CD4-positive, alpha-beta T cell treated with Interleukin-12 subunit alpha and Interleukin-12 subunit beta, for 1 hour (primary cell): ENCODE data around the gene LPAR1.

Experiments used
- DNase-seq: peaks from one replicate; pipeline ENCODE4 v3.0.0-alpha.2; 2020

Gene LPAR1

DNA sequence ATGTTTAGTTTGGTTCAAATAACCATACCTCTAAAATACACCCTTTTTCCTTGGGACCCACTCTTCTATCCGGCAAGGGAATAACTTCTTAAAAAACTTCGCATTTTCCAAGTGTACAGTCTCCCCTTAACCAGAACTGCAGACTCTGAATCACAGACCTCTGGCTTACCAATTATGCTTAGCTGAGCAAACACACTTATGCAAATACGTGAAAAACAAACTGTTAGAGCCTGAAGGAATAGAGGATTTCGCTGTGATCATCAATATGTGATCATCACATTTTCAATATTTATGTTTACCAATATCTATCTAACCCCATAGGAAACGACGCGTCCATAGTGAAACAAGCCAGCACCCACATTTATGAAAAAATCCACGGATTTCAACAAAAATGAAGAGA lies 1.3 kb downstream of the LPAR1 start:
- DNase-seq = no peak

DNA sequence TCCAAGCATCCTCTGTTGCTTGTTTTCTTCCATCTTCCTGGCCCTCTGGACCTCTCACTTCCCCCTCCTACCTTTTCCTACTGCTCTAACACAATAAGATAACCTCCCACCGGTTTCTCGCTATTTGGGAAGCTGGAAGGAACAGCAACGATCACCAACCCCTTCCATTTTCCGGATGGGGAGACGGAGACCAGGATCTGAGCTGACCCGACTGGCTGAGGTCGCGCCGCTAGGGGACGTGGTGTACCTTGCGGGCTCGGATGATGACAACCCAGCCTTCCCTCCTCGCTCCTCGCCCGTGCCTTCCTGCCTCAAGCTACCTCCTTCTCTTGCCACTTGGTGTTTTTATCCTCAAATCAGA lies 1.9 kb downstream of the LPAR1 start:
- DNase-seq = no peak

GRCh38 chr9:111035543-111036428 lies 2.5 kb downstream of the LPAR1 start:
- no peak for DNase-seq

- DNase-seq = no peak
Measured at GRCh38 chr9:111034898-111035539, 3.3 kb downstream of the LPAR1 start.

DNA sequence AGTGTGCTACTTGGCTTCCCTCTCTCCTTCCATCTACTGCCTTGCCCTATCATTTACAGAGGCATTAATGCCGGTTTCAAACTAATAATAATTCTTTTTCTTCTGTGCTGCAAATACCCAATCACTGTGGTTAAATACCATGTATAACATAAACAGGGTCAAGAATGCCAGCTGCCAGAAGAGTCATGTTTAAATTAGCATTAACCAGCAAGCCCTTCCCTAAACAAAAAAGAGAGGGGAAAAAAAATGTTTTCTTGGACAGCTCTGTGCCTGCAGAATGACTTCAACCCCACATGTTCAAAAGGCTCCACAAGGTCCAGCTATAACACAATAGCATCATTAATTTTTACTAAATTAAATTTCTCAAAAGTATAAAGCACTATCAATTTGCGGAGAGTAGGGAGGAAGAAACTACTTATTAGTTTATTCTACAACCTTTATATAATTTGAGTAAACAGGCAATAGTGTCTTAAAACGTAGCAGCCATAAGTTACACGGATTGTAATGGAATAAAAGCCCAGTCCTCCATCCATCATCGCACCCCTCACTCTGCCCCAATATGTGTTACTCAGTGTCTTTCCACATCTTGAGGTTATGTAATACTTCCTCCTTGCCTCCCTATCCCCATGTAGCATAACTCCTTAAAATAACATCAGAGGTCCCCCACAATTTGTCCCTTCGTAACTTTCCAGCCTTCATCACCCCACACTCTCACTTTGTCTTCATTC lies 3.9 kb downstream of the LPAR1 start:
- no peak for DNase-seq

DNA sequence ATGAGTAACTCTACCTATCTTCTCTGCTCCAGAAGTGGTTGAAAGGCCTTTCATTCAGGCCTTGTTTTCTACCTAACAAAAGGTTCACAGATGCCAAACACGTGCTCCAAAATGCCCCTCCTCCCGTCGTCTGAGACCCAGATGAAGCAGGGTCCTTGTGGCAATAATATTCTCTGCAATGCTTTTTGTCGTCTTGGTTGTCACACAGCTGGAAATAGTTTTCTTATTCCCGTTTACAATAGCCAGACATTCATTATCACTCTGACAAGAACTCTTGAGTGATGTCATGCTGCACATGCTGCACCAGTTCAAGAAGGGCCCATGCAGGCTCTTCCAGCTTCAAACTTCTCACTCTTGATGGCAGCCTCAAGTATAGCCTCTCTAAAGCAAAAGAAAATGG lies 7.8 kb downstream of the LPAR1 start:
- DNase-seq = no peak

GRCh38 chr9:111029260-111029659 lies 9.0 kb downstream of the LPAR1 start:
- DNase-seq = no peak

DNA sequence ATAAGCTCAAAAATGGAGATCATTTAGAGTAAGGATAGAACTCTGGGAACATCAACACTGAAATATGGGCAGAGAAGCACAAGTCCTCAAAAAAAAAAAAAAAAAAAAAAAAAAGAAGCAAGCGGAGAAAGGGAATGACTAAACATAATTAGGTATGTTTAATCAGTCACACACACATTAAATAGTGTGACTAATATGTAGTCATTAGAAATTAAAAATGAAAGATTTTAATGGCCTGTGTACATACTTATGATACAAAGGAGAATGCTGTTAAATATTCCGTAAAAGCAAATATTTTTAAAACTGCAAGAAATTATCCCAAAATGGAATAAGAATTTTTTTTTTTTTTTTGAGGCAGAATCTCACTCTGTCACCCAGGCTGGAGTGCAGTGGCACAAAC lies 10.5 kb downstream of the LPAR1 start:
- DNase-seq = no peak

DNA sequence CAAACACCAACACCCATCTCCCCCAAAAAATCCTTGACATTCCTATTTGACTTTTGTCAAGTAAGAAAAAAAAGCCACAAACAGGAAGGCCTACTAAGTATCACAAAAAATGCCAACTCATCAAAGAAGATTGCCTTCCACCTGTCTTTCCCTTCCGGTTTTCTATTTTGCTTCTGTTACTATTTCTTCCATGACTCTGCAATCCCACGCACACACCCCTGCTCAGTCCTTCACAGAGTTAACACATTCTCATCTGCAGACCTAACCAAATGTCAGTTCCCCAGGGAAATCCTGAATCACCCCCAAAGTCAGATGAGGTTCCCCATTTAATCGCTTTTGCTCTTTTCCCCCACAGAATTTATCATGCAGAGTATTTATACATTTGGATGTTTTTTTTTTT lies 15.1 kb downstream of the LPAR1 start:
- no peak for DNase-seq

- DNase-seq = no peak
Measured at GRCh38 chr9:111020594-111020993, 17.7 kb downstream of the LPAR1 start.

GRCh38 chr9:111016426-111017045 lies 21.7 kb downstream of the LPAR1 start:
- DNase-seq = no peak

DNA sequence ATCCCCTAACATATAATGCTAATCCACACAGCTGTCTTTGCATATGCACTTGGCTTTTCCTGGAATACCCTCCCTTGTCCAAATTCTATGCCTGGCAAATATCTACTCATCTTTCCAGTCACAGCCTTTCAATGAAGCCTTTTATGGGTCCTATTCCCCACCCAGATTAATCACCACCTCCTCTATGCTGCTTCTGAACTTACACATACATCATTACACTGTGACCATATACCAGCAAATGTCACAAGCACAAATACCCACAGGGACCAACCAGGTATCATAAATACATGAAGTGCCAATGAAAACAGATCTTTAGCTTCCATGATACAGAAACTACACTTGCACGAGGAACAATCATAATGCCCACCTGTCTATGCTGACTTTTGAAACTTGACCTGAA lies 22.3 kb downstream of the LPAR1 start:
- DNase-seq = no peak

DNA sequence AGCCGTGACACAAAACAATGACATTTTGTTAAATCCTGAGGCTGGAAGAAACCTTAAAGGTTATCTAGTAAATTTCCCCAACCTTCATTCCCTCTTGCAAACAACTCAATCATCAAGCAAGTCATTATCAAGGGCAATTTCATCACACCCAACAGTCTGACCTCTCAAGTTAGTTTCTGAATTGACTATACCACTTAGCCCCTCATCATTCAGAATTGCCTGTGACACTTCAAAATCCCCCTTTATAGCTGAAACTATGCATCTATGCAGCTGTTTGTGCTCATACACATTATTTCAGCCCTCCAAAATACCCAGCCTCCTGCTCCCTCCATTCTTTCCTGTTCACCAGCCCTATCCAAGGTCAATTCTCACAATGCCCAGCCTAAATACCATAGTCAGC lies 24.6 kb downstream of the LPAR1 start:
- no peak for DNase-seq

- DNase-seq = no peak
Measured at GRCh38 chr9:111013250-111013649, 25.0 kb downstream of the LPAR1 start.

GRCh38 chr9:111008158-111009075 lies 29.9 kb downstream of the LPAR1 start:
- DNase-seq = no peak

GRCh38 chr9:111005746-111006470 lies 32.4 kb downstream of the LPAR1 start:
- DNase-seq = no peak

DNA sequence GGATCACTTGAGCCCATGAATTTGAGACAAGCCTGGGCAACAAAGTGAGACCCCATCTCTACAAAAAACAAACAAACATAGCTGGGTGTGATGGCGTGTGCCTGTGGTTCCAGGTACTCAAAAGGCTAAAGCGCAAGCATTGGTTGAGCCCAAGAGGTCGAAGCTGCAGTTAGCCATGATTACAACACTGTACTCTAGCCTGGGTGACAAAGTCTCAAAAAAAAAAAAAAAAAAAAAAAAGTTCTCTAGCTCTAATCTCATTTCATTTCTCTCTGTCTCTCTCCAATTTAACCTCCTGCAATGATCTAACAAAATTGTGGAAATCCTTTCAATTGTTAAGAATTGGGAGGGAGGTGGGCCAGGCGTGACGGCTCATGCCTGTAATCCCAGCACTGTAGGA lies 33.3 kb downstream of the LPAR1 start:
- DNase-seq = no peak

GRCh38 chr9:111003182-111003581 lies 35.1 kb downstream of the LPAR1 start:
- DNase-seq = no peak

GRCh38 chr9:111001526-111001925 lies 36.7 kb downstream of the LPAR1 start:
- DNase-seq = no peak

DNA sequence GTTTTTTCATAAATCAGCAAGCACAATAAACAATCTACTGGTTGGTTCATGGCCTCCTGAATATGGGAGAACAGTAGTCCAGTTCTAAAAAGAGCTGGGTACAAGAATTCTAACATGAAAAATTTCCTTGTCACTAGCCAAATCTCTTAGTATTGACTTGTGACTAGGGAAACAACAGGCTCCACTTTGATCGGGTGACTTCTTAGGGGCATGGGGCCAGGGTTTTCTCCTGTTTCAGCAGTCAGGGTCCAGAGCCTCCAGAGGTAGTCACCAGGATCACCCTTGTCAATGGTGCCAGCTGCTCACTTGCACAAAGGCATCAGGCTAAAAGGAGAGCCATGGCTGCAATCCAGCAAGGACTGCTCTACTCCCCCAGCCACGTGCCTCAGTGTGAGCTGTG lies 38.1 kb downstream of the LPAR1 start:
- DNase-seq = no peak

DNA sequence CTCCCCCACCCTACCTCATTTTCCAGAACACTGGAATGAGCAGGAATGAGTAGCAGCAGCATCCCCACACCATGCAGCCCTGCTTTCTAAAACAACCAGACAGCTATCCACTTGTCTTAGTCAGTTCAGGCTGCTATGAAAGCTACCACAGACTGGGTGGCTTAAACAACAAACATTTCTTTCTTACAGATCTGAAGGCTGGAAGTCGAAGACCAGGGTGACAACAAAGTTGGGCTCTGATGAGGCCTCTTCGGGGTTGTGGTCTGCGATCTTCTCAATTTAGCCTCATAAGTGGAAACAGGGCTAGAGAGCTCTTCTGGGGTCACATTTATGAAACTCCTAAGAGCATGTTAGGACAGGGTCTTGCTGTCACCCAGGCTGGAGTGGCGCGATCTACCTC lies 38.9 kb downstream of the LPAR1 start:
- DNase-seq = no peak

DNA sequence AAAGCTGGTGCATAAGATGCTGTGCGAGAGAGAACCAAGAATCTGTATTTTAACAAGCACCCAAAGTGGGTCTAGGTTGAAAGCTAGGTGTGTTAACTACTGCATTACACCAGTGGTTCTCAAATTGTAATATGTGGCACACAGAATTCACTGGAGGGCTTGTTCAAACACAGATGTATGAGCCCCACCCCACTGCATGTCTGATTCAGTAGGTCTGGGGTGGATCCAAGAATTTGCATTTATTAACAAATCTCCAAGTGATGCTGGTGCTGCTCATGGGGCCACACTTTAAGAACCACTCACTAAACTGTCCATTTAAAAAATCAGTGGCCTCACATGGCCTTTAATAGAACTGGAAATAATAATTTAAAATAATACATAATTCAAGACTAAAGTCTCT lies 40.4 kb downstream of the LPAR1 start:
- no peak for DNase-seq
